AG20443 (cell line): Measurements from ENCODE around the gene ATP9A.
A peak's percentile ranks its signal among the peaks of the same experiment; 100 is the strongest.
"Not testable (repeated sequence)": the region's sequence is repeated elsewhere in the genome, so short reads cannot be mapped to it uniquely, and the experiment has no call there.

ENCODE experiments used
- DNase-seq: peaks from one replicate; pipeline ENCODE4 v3.0.0; 2012; ENCODE audit warnings: low spot score, mixed read lengths

Gene ATP9A

DNA sequence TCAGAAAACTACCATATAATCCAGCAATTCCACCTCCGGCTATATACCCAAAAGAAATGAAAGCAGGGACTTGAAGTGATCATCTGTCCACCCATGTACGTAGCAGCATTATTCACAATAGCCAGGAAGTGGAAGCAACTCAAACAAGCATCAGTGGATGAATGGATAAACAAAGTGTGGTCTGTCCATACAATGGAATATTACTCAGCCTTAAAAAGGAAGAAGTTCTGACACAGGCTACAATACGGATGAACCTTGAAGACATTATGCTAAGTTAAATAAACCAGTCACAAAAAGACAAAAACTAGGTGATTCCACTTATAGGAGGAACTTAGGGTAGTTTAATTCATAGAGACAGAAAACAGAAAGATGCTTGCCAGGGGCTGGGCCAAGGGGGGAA lies 76.5 kb downstream of the ATP9A start:
- no peak for DNase-seq

DNA sequence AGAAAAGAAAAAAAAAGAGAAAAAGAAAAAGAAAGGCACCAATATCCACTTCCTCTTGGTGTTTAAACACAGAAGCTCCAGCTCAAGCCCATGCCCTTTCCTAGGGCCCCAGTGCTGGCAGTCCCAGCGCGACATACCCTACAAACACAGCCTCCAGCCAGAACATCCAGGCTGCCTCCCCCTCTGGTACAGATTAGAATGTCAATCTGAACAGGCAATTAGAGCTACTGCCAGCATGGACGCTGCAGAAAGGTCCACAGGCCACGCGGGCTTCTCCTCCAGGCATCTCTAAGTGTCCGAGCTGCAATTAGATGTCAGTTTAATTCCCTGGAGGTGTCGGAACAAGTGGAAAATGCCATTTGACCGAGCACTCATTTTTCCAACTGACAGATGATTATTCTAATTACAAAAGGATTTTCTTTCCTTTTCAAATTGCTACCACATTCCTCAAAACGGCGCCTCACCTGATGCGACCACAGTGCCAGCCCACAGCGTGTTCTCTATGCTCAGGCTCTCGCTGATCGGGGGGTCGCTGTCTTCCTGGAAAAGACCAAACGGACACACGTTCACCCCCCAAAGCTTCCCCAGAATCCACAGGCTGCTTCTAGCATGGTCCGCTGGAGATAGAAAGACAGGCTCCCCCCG lies 79.5 kb downstream of the ATP9A start:
- DNase-seq = no peak

DNA sequence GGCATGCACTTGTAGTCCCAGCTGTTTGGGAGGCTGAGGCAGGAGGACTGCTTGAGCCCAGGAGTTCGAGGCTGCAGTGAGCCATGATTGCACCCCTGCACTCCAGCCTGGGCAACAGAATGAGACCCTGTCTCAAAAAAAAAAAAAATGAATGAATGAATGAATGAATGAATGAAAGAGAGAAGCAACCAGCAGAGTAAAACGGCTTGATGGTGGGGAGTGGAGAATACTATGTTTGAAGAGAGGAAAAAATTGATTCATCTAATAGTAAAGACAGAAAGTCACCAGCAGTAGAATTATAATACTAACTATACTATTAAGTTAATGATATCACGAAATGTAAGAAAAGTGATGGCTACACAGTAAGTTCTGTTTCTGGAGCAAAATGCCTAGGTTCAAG lies 80.6 kb downstream of the ATP9A start:
- DNase-seq = no peak

DNA sequence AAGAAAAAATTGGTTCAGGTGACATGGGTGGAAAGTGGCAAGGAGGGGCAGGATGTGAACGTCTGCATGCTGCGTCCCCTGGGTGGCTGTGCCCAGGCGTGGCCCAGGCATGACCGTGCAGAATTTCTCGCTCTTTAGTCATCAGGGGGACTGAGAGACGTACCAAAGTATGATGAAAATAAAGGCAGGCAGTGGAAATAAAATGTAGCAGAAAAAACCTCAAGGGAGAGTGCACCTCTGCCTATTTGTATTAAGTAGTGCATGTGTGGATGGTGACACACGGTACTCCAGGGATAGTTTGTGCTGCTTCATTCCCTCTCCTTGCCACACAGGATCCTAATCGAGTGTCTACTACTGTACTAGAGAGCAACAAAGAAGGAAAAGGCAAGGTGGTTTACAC lies 81.1 kb downstream of the ATP9A start:
- DNase-seq = peak; percentile 41

DNA sequence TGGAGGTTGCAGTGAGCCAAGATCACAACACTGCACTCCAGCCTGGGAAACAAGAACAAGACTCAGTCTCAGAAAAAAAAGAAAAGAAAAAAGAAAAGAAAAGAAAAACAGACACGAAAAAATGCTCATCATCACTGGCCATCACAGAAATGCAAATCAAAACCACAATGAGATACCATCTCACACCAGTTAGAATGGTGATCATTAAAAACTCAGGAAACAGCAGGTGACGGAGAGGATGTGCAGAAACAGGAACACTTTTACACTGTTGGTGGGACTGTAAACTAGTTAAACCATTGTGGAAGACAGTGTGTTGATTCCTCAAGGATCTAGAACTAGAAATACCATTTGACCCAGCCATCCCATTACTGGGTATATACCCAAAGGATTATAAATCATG lies 82.7 kb downstream of the ATP9A start:
- not testable (repeated sequence) for DNase-seq

DNA sequence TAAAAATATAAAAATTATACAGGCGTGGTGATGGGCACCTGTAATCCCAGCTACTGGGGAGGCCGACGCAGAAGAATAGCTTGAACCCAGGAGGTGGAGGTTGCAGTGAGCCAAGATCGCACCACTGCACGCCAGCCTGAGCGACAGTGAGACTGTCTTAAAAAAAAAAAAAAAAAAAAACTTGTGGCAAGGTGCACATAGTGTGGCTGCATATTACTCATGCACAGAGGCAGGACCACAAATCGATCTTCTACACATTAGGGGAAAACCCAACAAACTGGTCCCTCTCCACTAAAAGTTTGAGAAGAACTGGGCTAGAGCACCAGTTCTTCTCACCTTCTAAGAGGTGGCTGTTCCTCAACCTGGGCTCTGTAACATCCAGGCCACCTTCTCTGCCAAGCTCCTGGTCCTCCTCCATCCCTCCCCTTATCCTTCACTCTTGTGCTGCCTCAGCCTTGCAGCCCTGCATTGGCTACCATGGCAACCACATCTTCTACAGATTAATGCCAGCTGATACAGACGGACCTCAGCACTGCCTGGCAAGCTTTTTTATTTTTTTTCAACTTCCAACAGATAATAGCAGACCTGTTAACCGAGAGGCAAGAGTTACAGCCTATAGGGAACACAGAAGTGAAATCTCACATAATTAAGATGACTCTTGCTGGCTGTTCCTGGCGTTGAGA lies 88.0 kb downstream of the ATP9A start:
- DNase-seq = no peak

DNA sequence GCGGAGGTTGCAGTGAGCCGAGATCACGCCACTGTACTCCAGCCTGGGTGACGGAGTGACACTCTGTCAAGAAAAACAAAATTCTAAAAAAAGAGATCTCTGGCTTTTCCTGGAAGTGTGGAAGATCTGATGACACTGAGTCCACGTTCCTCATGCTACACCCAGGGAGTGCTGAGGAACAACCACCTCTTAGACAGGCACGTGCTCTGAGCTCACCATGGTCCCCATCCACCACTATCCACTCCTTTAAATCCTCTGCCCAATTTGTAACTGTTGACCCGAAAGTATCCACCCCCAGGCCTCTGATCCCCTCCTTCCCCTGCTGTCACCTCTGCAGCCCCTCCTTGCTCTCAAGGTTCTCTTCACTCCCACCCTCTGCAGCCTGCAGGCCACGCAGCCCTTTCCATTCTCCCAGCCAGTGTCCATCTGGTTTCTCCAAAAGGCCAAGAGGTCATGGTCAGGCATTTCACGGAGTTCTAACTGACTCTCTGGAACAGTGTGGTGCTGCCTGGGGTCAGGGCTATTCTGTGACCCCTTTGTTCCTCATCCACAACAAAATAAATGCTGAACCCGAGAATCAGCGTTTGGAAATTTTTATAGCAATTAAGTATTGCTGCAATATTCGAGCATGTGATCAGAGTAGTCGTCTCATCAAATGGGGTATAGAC lies 88.8 kb downstream of the ATP9A start:
- DNase-seq = no peak

DNA sequence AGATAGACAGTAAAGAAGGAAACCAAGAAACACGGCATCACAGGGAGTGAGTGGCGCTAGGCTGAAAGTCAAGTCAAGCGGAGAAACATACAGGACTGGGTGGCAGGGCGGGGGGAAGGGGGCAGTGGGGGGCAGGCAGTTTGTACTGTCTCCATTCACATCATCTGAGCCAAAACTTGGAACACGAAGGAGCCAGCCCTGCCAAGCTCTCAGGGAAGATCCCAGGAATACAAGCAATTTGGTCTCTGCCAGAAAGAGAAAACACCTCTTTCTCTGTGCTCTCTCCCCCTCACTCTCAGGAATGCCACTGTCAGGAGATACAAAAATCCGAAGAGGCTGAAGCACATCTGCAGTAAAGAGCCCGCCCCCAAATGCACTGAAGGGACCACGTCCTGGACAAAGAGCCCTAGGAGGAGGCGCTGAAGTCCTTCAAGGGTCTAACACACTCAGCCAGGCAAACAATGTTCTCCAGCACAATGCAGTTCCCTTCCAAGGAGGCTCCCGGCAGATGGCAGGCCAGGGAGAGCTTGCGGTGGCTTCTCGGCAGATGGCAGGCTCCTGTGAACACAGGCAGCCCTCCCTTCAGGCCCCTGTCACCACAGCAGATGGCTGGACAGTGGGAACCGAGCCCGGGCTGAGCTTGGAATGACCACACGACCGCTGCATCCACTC lies 90.0 kb downstream of the ATP9A start:
- DNase-seq = peak; percentile 49

DNA sequence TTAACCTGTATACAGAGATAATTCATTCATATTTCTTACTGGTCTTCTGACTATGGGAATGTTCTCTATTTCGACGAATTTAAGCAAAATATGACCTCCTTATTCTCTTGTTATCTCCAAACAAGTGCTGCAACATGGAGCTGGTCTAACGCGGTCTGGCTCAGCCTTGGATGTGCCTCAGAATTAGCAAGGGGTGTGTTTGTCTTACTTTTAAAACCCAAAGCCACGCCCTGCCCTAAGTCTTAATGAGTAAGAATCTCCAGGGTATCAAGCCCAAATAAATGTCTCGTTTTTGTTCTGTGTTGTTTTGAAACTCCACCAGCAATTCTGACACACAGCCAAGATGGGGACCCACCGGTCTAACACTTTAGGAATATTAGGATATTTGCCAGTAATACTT lies 99.2 kb downstream of the ATP9A start:
- no peak for DNase-seq

DNA sequence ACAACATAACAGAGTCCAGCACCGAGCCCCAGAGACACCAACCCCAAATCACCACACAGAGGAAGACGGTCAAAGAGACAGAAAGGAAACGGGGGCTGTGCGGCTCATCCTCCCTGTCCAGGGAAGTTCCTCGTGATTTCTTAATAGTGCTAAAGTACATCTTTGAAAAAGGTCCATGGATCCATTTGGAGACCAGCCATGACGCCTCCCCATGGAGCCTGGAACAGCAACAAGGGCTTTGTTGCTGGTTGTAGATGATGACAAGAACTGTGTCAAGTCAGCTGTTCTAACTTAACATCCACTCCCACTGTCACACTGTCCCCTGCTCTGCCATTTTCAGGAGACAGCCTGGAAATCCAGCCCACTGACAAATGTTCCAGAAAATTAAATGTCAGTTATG lies 99.7 kb downstream of the ATP9A start:
- no peak for DNase-seq

DNA sequence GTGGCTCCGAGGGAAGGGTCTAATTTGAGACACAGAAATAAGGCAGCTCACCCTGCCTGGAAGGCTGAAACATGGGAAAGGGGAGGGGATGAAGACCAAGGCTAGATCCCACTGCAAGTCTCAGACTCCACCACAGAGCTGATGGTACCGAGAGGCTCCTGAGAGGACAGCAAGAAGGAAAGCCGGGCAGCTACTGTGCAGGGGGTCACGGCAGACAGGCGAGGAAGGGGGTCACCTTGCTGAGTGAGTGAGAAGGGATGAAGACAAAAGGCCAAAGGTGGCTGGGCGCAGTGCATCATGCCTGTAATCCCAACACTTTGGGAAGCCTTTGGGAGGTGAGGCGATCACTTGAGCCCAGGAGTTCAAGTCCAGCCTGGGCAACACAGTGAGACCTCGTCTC lies 100.7 kb downstream of the ATP9A start:
- no peak for DNase-seq

DNA sequence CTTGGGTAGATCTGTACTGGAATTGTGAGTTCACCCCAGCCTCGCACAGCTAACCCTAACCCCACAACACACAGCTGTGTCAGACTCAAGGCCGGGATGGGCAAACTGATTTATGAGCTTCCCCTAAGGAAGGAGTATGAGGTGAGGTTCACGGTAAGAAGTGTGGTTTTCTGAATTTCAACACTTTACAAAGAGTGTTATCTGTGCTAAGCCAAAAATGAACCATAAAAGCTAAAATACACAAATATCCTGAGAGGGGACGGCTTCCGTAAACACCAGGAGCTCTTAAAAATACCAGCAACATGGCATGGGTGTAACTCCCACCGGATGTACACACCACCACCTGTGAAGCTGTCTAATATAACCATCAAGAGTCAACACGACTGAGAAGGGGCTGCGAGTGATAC lies 101.2 kb downstream of the ATP9A start:
- DNase-seq = no peak

DNA sequence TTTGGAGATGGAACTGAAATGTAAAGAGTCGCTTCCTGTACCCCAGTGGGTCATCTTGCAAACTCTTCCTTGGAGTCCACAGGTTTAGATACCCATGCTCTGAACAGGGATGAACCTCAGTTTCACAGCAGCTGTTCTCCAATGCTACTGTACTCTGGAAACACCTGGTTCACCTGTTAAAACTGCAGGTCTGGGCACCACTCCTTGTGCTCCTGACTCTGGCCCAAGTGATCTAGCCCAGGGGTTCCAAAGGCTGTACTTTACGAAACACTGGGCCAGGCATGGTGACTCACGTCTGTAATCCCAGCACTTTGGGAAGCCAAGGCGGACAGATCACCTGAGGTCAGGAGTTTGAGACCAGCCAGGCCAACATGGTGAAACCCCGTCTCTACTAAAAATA lies 102.1 kb downstream of the ATP9A start:
- DNase-seq = no peak

DNA sequence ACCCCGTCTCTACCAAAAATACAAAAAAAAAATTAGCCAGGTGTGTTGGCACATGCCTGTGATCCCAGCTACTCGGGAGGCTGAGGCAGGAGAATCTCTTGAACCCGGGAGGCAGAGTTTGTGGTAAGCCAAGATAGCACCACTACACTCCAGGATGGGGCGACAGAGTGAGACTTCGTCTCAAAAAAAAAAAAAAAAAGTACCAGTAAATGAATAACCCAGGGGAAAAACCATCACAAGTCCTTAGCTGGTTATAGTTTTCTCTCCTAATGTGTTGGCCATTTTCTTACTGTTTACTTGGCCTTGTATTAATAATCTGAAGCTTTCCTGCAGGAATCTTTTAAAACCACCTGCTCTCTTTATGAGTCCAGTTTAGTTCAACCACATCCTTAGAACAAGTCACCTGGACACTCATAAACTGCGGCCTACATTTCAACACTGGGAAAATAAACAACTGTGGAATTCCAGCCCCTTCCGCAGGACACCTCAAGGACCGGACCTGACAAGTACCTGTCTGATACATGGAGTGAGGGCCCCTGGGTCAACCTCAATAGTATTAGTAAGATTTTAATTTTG lies 102.6 kb downstream of the ATP9A start:
- DNase-seq = no peak

DNA sequence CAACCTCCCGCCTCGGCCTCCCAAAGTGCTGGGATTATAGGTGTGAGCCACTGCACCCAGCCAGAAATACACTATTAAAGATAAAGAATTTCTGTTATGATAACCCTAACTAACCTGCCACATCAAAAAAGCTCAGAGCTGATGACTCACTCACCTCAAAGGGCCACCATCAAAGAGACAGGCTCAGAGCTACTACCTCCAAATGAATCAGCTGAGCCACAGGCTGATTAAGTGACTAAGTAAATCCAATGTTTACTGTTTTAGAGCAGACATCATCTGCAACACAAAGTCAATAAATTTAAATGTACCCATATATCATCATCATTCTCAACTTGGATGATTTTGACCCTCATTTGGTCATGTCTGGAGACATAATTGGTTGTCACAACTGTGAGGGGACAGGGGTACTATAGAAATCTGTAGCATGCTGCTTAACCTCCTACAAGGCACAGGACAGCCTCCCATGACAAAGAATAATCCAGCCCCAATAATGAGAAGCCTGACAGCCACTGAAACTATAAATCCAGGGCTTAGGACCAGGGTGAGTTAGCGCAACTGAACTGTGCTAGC lies 106.5 kb downstream of the ATP9A start:
- no peak for DNase-seq

DNA sequence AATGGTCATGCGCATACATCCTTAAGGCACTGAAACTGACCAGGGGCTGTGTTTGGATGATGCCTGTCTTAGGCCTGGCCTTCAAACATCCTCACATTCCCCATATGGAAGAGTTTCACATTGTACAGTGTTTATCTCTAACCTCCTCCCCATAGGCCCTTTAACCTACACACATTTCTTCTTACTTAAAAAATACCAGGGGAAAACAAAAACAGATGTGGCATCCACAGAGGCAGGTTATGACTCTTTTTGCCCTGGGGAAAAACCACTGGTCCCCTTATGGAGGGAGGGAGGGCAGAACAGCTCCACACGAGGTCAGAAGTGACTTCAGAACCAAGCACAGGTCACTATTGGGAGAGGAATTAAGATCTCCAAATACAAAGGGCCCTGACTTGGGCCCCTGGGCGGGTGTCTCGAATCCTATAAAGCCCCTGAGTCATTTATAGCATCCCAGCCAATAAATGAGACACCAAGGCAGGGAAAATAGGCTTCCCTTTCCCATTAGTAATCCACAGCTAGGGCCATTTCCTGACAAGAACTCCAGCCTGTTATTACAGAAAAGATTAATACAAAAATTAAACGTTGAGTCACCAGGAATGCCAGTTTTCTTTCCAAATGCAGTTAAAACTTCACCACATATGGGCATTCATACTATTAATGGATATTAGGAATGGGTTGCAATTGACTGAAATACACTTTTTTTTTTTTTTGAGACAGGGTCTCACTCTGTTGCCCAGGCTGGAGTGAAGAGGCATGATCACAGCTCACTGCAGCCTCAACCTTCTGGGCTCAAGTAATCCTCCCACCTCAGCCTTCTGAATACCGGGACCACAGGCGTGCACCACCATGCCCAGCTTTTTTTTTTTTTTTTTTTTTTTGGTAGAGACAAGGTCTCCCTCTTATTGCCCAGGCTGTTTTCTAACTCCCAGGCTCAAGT lies 107.2 kb downstream of the ATP9A start:
- DNase-seq = peak; percentile 85

DNA sequence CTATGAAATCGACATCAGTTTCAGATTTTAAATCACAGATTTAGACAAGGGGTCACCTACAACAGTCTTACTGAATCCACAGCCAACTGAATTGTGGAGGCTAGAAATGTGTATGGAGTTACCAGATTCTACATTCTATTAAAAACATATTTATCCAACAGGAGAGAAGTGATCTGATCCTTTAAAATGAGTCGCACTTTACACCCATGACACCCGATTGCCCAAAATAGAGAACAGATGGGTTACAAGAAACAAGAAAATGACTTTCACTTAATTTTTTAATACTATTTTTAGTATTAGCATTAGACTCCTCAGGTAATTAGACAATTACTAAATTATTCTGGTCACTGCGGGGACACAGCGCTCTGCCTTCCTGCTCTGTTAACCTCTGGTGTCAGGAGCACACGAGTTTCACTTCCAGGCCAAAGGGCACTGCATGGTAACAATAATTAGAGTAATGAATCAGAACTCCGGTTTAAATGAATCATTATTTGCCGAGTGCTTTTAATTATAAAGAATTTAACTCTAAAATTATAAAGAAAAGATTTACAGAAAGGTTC lies 108.6 kb downstream of the ATP9A start:
- DNase-seq = no peak

DNA sequence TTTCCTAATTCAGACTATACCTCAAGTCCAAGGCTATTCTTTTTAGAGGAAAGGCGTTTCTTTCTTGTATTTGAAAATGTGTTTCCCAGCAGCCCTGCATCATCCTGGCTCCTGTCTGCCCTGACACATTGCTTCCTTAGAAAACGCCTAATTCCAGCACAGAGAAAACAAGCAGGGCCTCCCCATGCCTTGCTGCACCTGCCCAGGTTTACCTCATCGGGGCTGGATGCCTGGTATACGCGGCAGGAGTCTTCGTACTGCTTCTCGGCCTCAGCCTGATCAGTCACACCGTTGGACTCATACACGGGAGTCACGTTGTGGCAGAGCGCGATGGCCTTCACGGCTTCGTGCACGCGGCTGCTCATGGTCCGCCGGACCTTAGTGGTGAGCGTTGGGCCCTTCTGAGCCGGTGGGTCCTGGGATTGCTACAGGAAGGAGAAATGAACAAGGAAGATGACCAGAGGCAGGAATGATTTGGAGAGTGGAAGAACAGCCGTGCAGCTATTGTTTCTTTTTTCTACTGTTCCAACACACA lies 111.4 kb downstream of the ATP9A start:
- DNase-seq = no peak

DNA sequence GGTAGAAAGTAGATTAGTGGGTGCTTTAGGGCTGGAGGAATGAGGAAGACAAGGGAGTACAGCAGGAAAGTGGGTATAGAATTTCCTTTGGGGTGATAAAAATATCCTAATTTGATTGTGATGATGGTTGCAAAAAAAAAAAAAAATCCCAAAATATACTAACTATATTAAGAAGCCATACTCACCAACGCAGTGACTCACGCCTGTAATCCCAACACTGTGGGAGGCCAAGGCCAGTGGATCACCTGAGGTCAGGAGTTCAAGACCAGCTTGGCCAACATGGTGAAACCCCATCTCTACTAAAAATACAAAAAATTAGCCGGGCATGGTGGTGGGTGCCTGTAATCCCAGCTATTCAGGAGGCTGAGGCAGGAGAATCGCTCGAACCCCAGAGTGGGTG lies 112.1 kb downstream of the ATP9A start:
- DNase-seq = not testable (repeated sequence)

DNA sequence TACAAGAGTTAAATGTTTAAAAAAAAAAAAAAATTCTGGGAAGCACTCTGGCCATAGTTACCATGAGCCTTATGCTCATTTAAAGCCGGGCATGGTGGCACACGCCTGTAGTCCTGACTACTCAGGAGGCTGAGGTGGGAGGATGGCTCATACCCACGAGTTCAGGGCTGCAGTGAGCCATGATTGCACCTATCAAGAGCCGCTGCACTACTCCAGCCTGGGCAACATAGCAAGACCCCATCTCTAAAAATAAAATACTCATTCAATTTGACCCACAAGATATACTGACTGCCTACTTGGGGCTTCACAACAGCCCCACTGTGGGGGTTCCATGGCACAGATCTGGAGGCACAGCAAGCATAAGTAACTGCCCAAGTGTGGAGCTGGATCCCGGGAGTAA lies 113.7 kb downstream of the ATP9A start:
- no peak for DNase-seq

DNA sequence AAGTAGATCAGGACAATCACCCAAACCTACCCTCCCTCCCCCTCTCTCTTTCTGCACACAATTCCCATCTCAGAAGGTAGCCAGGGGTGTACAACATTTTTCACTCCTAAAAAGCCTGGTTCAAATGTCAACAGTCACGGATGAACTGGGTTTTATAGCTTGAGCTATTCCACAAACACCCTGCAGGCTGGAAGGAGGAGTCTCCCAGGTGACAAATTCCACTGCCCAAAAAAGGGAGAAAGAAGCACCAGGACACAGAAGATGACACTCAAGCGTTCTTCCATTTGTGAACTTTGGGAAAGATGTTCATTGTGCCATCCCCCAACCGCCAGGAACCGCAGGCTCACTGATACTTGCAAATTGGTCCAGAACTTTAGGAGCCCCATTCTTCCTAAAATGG lies 114.1 kb downstream of the ATP9A start:
- DNase-seq = no peak
